GM03348 (cell line): ENCODE data around the gene MFF.

Experiments used
- DNase-seq: peaks from one replicate; pipeline ENCODE4 v3.0.0; 2012; ENCODE audit warnings: low spot score

The MFF gene

GRCh38 chr2:227324995-227325838, at the start of gene MFF:
Gene MFF (plus strand): TSS chr2:227325251. CDS start chr2:227330666, 5,415 bp downstream.
- peak; percentile 95 for DNase-seq

- DNase-seq, result no peak
Measured at GRCh38 chr2:227280895-227281294, 44.2 kb upstream of the MFF start.

GRCh38 chr2:227285741-227286236, 39.3 kb upstream of the MFF start:
- no peak for DNase-seq

- DNase-seq, result no peak
Measured at GRCh38 chr2:227287771-227288170, 37.3 kb upstream of the MFF start.

- DNase-seq, result no peak
Measured at GRCh38 chr2:227292314-227292713, 32.7 kb upstream of the MFF start.

GRCh38 chr2:227293531-227293930, 31.5 kb upstream of the MFF start:
- no peak for DNase-seq

- DNase-seq, result no peak
Measured at GRCh38 chr2:227295806-227296205, 29.2 kb upstream of the MFF start.

- DNase-seq, result no peak
Measured at GRCh38 chr2:227296671-227297405, 28.2 kb upstream of the MFF start.

GRCh38 chr2:227301523-227301922, 23.5 kb upstream of the MFF start:
- no peak for DNase-seq

- peak; percentile 13 for DNase-seq
Measured at GRCh38 chr2:227308784-227309183, 16.3 kb upstream of the MFF start.

GRCh38 chr2:227310756-227311110, 14.3 kb upstream of the MFF start:
- no peak for DNase-seq

- no peak for DNase-seq
Measured at GRCh38 chr2:227311861-227312506, 13.1 kb upstream of the MFF start.

- no peak for DNase-seq
Measured at GRCh38 chr2:227312579-227312978, 12.5 kb upstream of the MFF start.

GRCh38 chr2:227313310-227313709, 11.7 kb upstream of the MFF start:
- DNase-seq, result no peak

GRCh38 chr2:227317834-227318233, 7.2 kb upstream of the MFF start:
- DNase-seq, result no peak

- no peak for DNase-seq
Measured at GRCh38 chr2:227320305-227321094, 4.6 kb upstream of the MFF start.

GRCh38 chr2:227322530-227323205, 2.4 kb upstream of the MFF start:
- DNase-seq, result no peak

GRCh38 chr2:227323818-227324217, 1.2 kb upstream of the MFF start:
- no peak for DNase-seq

GRCh38 chr2:227324642-227324994, 433 bp upstream of the MFF start:
- peak; percentile 59 for DNase-seq

GRCh38 chr2:227325839-227326195, 766 bp downstream of the MFF start:
- peak; percentile 64 for DNase-seq

GRCh38 chr2:227326783-227327182, 1.7 kb downstream of the MFF start:
- no peak for DNase-seq

- DNase-seq, result no peak
Measured at GRCh38 chr2:227335713-227336112, 10.7 kb downstream of the MFF start.
